H1 (cell line): ENCODE measurements around the gene IGF2R.
"Not testable (repeated sequence)": the region's sequence is repeated elsewhere in the genome, so short reads cannot be mapped to it uniquely, and the experiment has no call there.

Experiments used
- CEBPB ChIP-seq: IDR thresholded peaks from 2 replicates; pipeline ENCODE4 v1.6.1; 2012; ENCODE audit warnings: low read depth, low read length
- CHD7 ChIP-seq: fragments of 300-600 bp; sonication (generic); IDR thresholded peaks from 2 replicates; pipeline ENCODE4 v1.7.1; 2012; ENCODE audit warnings: low read length, moderate library complexity, mild to moderate bottlenecking, inconsistent platforms; ENCODE audit not compliant: insufficient replicate concordance
- CTCF ChIP-seq, 3 experiments: IDR thresholded peaks; 1 replicate in 2 of 3; 2 replicates in 1 of 3; pipeline versions ENCODE4 v1.5.1 to v1.6.1; 2011; ENCODE audit warnings: low read length in 3 of 3, mild to moderate bottlenecking in 3 of 3, inconsistent platforms in 2 of 3, low read depth in 1 of 3, moderate library complexity in 1 of 3; ENCODE audit not compliant: insufficient read depth in 1 of 3; ENCODE audit errors: control extremely low read depth in 1 of 3
- EZH2 ChIP-seq: fragments of 200-600 bp; sonication (generic); IDR thresholded peaks from 2 replicates; pipeline ENCODE4 v1.7.1; 2012; ENCODE audit warnings: low read depth, mild to moderate bottlenecking, moderate library complexity, low read length, inconsistent platforms; ENCODE audit not compliant: severe bottlenecking
- HDAC2 ChIP-seq, 2 experiments: fragments of 300-600 bp in 1 of 2; sonication (generic) in 1 of 2; IDR thresholded peaks; 2 replicates each; pipeline ENCODE4 v1.6.1; 2011 to 2012; ENCODE audit warnings: low read depth in 2 of 2, low read length in 2 of 2, mild to moderate bottlenecking in 2 of 2, moderate library complexity in 2 of 2, borderline replicate concordance in 1 of 2, inconsistent platforms in 1 of 2
- MAFK ChIP-seq: IDR thresholded peaks from 2 replicates; pipeline ENCODE4 v1.6.1; 2012; ENCODE audit warnings: low read depth, mild to moderate bottlenecking, improper control_type of control experiment, low read length
- POLR2A ChIP-seq, 2 experiments: IDR thresholded peaks; 1 replicate in 1 of 2; 2 replicates in 1 of 2; pipeline ENCODE4 v1.6.1; 2011; ENCODE audit warnings: low read depth in 2 of 2, low read length in 2 of 2, mild to moderate bottlenecking in 2 of 2; ENCODE audit errors: control extremely low read depth in 1 of 2
- POLR2AphosphoS5 ChIP-seq: IDR thresholded peaks from 2 replicates; pipeline ENCODE4 v1.6.1; 2011; ENCODE audit warnings: low read depth, low read length
- SIRT6 ChIP-seq: IDR thresholded peaks from one replicate; pipeline ENCODE4 v1.7.1; 2012; ENCODE audit warnings: low read length, inconsistent platforms
- SP2 ChIP-seq: IDR thresholded peaks from 2 replicates; pipeline ENCODE4 v1.6.1; 2012; ENCODE audit warnings: mild to moderate bottlenecking, low read length, inconsistent platforms
- TAF7 ChIP-seq: optimal IDR thresholded peaks from 2 replicates; pipeline ENCODE3; 2011; ENCODE audit warnings: low read depth, mild to moderate bottlenecking, inconsistent platforms, low read length, moderate library complexity, borderline replicate concordance
- TBP ChIP-seq: IDR thresholded peaks from 2 replicates; pipeline ENCODE4 v1.6.1; 2011; ENCODE audit warnings: low read depth, low read length, improper control_type of control experiment
- TEAD4 ChIP-seq: IDR thresholded peaks from 2 replicates; pipeline ENCODE4 v1.6.1; 2012; ENCODE audit warnings: low read depth, low read length, inconsistent platforms, mixed read lengths

- TF ChIP-seq MAFK; POLR2AphosphoS5; CEBPB; TEAD4; TAF7; POLR2A (IDR thresholded peaks at IDR 0.05; ENCODE audit: control extremely low read depth in 1 of 2, low read depth in 2 of 2, low read length in 2 of 2); SP2; TBP; CTCF (IDR thresholded peaks at IDR 0.05; ENCODE audit: control extremely low read depth in 1 of 3, insufficient read depth in 1 of 3, low read depth in 1 of 3, low read length in 3 of 3); CHD7; SIRT6; EZH2; HDAC2 (IDR thresholded peaks at IDR 0.05; ENCODE audit: borderline replicate concordance in 1 of 2, low read depth in 2 of 2, low read length in 2 of 2): not testable (repeated sequence)
These were observed 156.2 kb downstream of the IGF2R start for GRCh38 chr6:160125105-160125504.
